22Rv1 (cell line): ENCODE results near the gene SLC10A3.

Experiments used
- H3K27ac ChIP-seq: fragments of 450-650 bp; 2 replicates; pipeline ENCODE4 v1.5.1; 2017
- ZFX ChIP-seq: fragments of 450-650 bp; IDR thresholded peaks from 2 replicates; pipeline ENCODE4 v1.6.1; 2017; ENCODE audit warnings: antibody characterized with exemption, borderline replicate concordance
- TF ChIP-seq, protein P1 (sequence below): fragments of 450-650 bp; IDR thresholded peaks from 2 replicates; pipeline ENCODE4 v1.5.1; 2017; ENCODE audit warnings: mild to moderate bottlenecking

The SLC10A3 gene

DNA sequence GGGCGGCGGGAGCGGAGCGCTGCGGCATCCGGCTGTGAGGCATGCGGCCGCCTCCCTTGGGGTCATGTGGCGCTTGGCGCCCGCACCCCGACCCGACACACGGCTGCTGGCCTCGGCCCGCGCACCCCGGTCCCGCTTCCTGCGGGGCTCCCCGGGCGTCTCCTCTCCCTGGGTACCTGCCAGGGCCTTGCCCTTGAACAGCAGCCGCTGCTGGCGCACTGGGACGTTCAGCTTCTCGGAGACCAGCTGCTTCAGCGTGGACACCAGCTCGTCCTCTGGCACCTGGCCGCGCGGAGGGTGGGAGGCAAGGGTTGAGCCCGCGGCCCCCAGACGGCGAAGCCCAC, 4.4 kb downstream of the SLC10A3 start:
- no peak for TF ChIP-seq ZFX
- TF ChIP-seq, protein P1, sequence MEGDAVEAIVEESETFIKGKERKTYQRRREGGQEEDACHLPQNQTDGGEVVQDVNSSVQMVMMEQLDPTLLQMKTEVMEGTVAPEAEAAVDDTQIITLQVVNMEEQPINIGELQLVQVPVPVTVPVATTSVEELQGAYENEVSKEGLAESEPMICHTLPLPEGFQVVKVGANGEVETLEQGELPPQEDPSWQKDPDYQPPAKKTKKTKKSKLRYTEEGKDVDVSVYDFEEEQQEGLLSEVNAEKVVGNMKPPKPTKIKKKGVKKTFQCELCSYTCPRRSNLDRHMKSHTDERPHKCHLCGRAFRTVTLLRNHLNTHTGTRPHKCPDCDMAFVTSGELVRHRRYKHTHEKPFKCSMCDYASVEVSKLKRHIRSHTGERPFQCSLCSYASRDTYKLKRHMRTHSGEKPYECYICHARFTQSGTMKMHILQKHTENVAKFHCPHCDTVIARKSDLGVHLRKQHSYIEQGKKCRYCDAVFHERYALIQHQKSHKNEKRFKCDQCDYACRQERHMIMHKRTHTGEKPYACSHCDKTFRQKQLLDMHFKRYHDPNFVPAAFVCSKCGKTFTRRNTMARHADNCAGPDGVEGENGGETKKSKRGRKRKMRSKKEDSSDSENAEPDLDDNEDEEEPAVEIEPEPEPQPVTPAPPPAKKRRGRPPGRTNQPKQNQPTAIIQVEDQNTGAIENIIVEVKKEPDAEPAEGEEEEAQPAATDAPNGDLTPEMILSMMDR: no peak
- H3K27ac ChIP-seq: peak overlapping the region; percentile 88

DNA sequence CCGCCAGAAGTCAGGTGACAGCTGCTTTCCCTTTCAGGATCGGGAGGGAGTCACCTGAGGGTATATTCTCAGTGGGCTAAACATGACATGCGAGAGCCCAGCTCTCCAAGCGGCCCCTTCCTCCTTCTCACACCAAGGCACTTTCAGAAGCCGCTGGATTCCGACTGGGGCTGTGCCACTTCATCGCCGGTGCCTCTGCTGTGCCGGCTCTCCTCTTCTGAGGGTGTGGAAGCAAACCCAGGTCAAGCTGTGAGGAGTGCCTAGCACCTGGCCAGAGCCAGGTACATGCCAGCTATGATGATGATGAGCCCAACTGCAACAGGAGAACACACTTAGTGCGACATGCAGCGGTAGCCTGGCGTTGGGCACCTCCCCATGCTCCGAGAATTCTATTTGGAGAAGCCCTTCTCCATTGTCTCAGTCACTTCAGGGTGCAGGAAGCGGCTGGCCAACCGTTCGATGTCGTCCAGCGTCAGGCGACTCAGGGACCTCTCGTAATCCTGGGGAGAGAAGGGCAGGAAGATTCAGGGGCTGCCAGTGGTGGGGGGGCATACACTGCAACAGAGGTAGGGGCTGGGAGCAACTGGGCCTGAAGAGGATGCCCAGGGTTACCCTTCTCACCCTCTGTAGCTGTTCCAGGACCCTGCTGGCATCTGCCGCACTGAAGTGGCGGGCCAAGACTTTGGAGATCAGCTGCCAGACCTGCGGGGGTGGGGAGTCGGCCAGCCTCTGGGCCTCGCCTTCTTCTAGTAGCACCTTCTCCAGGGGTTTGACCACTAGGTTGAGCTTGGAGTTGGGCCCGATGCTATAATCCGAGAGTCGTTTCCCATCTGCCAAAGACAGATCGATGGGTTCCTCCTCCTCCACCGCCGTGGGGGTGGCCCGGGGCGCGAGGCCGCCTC, 5.0 kb downstream of the SLC10A3 start:
- H3K27ac ChIP-seq: peak overlapping the region; percentile 88
- TF ChIP-seq, protein P1: no peak
- TF ChIP-seq ZFX: no peak

DNA sequence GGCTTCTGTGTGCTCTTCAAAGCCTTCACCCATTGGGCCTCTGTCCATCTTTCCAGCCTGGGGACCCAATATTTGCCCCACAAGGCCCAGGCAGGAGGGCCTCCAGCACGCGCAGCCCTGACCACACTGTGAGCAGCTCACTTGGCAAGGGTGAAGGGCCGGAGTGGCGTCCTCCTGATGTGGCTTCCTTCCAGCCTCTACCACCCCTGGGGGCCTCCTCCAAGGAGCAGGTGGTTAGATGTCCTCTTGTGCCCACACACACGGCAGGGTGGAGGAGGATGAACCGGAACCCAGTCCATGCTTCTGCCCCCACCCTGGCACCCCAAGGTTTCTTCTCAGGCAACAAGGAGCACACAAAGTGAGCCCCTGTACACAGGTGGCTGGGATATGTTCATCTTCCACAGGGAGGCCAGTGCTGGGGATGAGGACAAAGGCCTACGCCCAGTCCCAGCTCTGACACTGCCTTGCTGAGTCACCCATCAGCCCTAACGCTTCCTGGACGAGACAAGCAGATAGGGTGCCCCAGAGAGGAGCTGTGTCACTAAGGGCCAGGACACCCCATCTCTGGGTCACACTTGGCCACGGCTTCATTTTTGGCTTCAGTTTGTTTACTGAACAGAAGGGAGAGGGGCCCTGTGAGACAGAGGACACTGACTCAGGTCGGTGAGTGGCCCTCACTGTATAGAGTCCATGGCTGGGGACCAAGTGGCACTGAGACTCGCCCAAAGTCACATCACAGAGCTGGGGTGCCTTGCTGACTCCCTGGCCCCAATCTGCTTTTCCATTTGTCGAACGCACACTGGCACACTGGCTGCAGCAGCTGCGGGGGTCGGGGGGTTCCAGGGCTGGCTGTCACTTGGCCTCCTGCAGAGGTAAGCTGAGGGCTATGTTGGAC, 5.9 kb downstream of the SLC10A3 start:
- no peak for TF ChIP-seq ZFX
- TF ChIP-seq, protein P1: no peak
- no peak overlapping the region for H3K27ac ChIP-seq

DNA sequence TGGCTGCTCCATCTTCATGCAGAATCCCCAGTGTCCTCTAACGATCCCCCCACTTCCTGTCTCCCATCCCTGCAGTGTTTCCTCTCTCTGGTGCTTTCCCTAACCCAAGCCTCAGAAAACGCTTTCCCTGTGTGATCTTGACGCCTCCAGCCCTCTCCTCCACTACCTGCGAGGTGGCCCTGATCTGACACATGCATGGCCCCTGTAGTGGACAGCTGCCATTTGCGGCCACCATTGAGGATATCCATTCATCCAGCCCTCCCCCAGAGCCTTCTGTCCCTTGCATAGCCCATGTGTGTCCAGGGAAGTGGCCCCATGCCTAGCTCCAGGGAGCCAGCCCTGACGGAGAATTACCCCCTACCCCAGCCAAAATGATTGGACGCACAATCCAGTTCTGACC, 7.1 kb downstream of the SLC10A3 start:
- H3K27ac ChIP-seq: no peak overlapping the region
- TF ChIP-seq ZFX: no peak
- TF ChIP-seq, protein P1: no peak

DNA sequence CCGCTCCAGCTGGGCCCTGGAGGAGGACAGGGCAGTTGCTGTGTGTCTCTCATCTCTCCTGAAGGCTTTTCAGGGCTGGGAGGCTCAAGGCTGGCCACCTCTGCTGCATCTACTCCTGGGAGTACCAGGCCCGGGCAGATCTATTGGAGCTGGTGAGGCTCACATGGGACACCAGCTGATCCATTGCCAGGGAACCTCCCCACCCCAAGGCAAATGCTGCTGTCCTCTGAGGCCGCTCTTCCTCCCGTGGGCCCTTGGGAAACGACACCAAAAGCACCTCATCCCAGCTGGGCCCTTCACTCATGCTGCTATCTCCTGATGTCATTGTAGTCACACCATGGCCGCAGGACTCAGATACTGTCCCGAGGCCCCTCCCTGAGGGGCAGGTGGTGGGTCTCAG, 7.6 kb downstream of the SLC10A3 start:
- H3K27ac ChIP-seq: no peak overlapping the region
- no peak for TF ChIP-seq ZFX
- TF ChIP-seq, protein P1: no peak

DNA sequence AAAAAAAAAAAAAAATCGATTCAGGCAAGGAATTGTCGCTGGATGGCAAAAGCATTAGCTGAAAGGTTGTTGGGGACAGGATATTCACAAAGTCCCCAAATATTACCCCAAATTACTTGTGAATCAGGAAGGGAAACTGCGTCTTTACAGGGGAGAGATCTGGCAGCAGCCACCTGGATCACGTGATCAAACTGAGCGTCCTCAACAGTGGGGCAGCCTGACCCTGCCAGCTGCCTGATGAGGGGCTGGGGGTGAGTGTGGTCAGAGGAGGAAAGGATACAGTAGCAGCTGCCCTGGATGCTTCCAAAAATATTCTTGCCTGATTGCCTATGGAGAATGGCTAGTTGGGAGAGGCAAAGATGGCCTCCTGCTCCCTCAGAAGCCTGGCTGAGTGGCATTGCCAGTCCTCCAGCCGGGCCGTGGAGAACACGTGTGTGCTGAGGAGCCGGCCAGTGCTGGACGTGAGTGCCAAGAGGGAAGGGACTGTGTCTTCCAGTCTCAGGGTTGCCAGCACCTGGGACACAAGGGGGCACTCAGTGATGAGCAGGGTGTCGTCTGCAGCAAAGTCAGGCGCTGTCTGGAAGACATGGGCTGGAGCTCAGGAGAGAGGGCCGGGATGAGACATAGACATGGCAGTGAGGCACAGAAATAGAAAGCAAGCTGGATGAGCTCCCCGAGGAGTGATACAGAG, 8.4 kb downstream of the SLC10A3 start:
- no peak overlapping the region for H3K27ac ChIP-seq
- no peak for TF ChIP-seq ZFX
- TF ChIP-seq, protein P1: no peak
